Duodenal mucosa (tissue), 2 donors: Measurements from ENCODE around the gene GP5.

Experiments
- H3K27ac ChIP-seq: one replicate; pipeline ENCODE4 v1.7.0; 2013; ENCODE audit warnings: low read depth, low read length
- H3K27me3 ChIP-seq, 2 donors: one replicate each; pipeline ENCODE4 v1.7.0; 2013; ENCODE audit warnings: low read length in 2 of 2, control low read depth in 1 of 2; ENCODE audit not compliant: insufficient read depth in 2 of 2, control insufficient read depth in 1 of 2
- H3K36me3 ChIP-seq, 2 donors: one replicate each; pipeline ENCODE4 v1.7.0; 2013; ENCODE audit warnings: low read length in 2 of 2, control low read depth in 1 of 2; ENCODE audit not compliant: insufficient read depth in 2 of 2, control insufficient read depth in 1 of 2
- H3K4me1 ChIP-seq, 2 donors: one replicate each; pipeline ENCODE4 v1.7.0; 2013; ENCODE audit warnings: low read length in 2 of 2, control low read depth in 1 of 2; ENCODE audit not compliant: insufficient read depth in 2 of 2, control insufficient read depth in 1 of 2
- H3K4me3 ChIP-seq, 2 donors: one replicate each; pipeline ENCODE4 v1.7.0; 2013; ENCODE audit warnings: low read length in 2 of 2, low read depth in 1 of 2
- H3K9ac ChIP-seq, 2 donors: one replicate each; pipeline ENCODE4 v1.7.0; 2013; ENCODE audit warnings: low read length in 2 of 2, low read depth in 1 of 2
- H3K9me3 ChIP-seq, 2 donors: one replicate each; pipeline ENCODE4 v1.7.0; 2013; ENCODE audit warnings: low read length in 2 of 2, control low read depth in 1 of 2; ENCODE audit not compliant: control insufficient read depth in 1 of 2

GP5 gene

GRCh38 chr3:194401346-194401745 lies 2.3 kb upstream of the GP5 start:
- peaks cover 6 to 8% of the 10 kb centered on the region in 2 donors for H3K36me3 ChIP-seq
- H3K9me3 ChIP-seq, result no peaks in the 10 kb centered on the region
- H3K9ac ChIP-seq, result no peak overlapping the region
- H3K4me3 ChIP-seq, result no peak overlapping the region
- H3K27me3 ChIP-seq, result peaks cover 0 to 17% of the 10 kb centered on the region in 2 donors
- H3K27ac ChIP-seq, result no peak overlapping the region
- peaks cover 9 to 12% of the 10 kb centered on the region in 2 donors for H3K4me1 ChIP-seq

GRCh38 chr3:194399874-194400411 lies 877 bp upstream of the GP5 start:
- H3K4me3 ChIP-seq, result no peak overlapping the region
- peaks cover 18 to 19% of the 10 kb centered on the region in 2 donors for H3K4me1 ChIP-seq
- no peak overlapping the region for H3K9ac ChIP-seq
- peaks cover 0 to 17% of the 10 kb centered on the region in 2 donors for H3K27me3 ChIP-seq
- H3K36me3 ChIP-seq, result no peaks in the 10 kb centered on the region
- no peaks in the 10 kb centered on the region for H3K9me3 ChIP-seq
- no peak overlapping the region for H3K27ac ChIP-seq

GRCh38 chr3:194397757-194398312 lies 1.2 kb downstream of the GP5 start:
- no peak overlapping the region for H3K27ac ChIP-seq
- no peaks in the 10 kb centered on the region for H3K9me3 ChIP-seq
- H3K27me3 ChIP-seq, result peaks cover 0 to 17% of the 10 kb centered on the region in 2 donors
- H3K36me3 ChIP-seq, result no peaks in the 10 kb centered on the region
- H3K4me1 ChIP-seq, result peaks cover 20 to 22% of the 10 kb centered on the region in 2 donors
- peak overlapping the region; percentile 39 to 43 for H3K4me3 ChIP-seq
- no peak overlapping the region for H3K9ac ChIP-seq

DNA sequence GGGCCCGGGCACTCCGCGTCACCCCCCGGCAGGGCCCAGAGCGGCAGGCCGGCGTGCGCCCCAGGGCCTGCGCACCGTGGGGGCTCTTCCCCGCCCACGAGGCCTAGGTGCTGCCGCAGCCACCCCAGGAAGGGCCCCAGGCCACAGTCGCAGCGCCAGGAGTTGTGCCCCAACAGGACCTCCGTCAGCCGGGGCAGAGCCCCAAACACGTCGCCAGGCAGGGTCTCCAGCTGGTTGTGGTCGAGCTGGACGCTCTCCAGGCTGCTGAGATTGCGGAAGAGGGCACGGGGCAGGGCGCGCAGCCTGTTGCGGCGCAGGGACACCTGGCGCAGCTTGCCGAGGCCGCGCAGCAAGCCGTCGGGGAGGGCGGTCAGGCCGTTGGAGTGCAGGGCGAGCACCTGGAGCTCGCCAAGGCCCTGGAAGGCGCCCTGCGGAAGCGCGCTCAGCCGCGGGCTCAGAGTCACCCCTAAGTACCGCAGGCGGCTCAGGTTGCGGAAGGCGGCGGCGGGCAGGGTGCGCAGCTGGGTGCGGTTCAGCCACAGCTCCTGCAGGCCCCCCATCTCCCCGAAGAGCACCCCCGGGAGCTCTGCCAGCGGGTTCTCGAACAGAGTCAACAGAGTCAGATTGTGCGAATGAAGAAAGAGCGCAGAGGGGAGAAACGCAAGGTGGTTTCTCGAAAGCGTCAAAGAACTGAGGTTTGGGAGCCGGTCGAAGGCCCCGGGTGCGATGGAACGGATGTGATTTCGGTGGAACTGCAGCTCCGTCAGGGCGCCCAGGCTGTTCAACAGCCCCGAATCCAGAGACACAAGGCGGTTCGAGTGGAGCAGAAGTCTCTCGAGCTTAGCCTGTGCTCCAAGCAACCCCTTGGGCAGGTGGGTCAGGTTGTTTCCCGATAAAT lies 2.0 kb downstream of the GP5 start:
- H3K9ac ChIP-seq, result no peak overlapping the region
- H3K36me3 ChIP-seq, result no peaks in the 10 kb centered on the region
- peaks cover 0 to 17% of the 10 kb centered on the region in 2 donors for H3K27me3 ChIP-seq
- no peak overlapping the region for H3K27ac ChIP-seq
- H3K4me1 ChIP-seq, result peaks cover 20 to 22% of the 10 kb centered on the region in 2 donors
- no peaks in the 10 kb centered on the region for H3K9me3 ChIP-seq
- peak overlapping the region; percentile 29 to 43 for H3K4me3 ChIP-seq

GRCh38 chr3:194396539-194396858 lies 2.6 kb downstream of the GP5 start:
- H3K4me1 ChIP-seq, result peaks cover 20 to 22% of the 10 kb centered on the region in 2 donors
- H3K4me3 ChIP-seq, result peak overlapping the region in 1 of 2 donors; percentile 22
- peaks cover 0 to 17% of the 10 kb centered on the region in 2 donors for H3K27me3 ChIP-seq
- no peaks in the 10 kb centered on the region for H3K9me3 ChIP-seq
- H3K36me3 ChIP-seq, result no peaks in the 10 kb centered on the region
- H3K27ac ChIP-seq, result no peak overlapping the region
- H3K9ac ChIP-seq, result no peak overlapping the region

- H3K4me3 ChIP-seq, result no peak overlapping the region
These were observed 3.1 kb downstream of the GP5 start for GRCh38 chr3:194395778-194396538.

DNA sequence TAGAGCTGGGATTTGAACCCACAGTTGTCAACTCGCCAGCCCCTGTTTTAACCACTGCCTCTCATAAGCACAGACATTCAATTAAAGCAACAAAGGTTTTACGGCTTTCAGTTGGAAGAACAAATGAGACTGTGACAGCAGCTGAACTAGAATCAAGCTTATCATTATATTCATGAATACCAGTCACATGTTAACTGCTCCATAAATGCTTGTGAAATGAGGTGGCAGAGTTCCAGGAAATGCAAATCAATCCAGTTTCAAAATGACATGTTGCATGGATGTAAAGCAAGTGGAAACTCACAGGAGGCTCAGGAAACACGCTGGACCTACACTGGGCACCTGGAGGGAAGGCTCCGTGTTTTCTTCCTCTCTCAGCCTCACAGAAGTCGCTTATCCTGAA lies 3.9 kb downstream of the GP5 start:
- no peaks in the 10 kb centered on the region for H3K9me3 ChIP-seq
- no peaks in the 10 kb centered on the region for H3K36me3 ChIP-seq
- H3K4me3 ChIP-seq, result no peak overlapping the region
- peaks cover 0 to 17% of the 10 kb centered on the region in 2 donors for H3K27me3 ChIP-seq
- no peak overlapping the region for H3K9ac ChIP-seq
- no peak overlapping the region for H3K27ac ChIP-seq
- H3K4me1 ChIP-seq, result peaks cover 20 to 22% of the 10 kb centered on the region in 2 donors

More at GRCh38 chr3:194395778-194396538, 3.1 kb downstream of the GP5 start:
- H3K9ac ChIP-seq, result no peak overlapping the region
- no peaks in the 10 kb centered on the region for H3K9me3 ChIP-seq
- peaks cover 20 to 22% of the 10 kb centered on the region in 2 donors for H3K4me1 ChIP-seq
- H3K27me3 ChIP-seq, result peaks cover 0 to 17% of the 10 kb centered on the region in 2 donors
- no peak overlapping the region for H3K27ac ChIP-seq
- no peaks in the 10 kb centered on the region for H3K36me3 ChIP-seq

GRCh38 chr3:194392576-194392975 lies 6.5 kb downstream of the GP5 start:
- no peak overlapping the region for H3K9ac ChIP-seq
- no peak overlapping the region for H3K4me3 ChIP-seq
- peaks cover 0 to 9% of the 10 kb centered on the region in 2 donors for H3K27me3 ChIP-seq
- H3K36me3 ChIP-seq, result no peaks in the 10 kb centered on the region
- no peak overlapping the region for H3K27ac ChIP-seq
- peaks cover 17% of the 10 kb centered on the region in 2 donors for H3K4me1 ChIP-seq
- no peaks in the 10 kb centered on the region for H3K9me3 ChIP-seq

DNA sequence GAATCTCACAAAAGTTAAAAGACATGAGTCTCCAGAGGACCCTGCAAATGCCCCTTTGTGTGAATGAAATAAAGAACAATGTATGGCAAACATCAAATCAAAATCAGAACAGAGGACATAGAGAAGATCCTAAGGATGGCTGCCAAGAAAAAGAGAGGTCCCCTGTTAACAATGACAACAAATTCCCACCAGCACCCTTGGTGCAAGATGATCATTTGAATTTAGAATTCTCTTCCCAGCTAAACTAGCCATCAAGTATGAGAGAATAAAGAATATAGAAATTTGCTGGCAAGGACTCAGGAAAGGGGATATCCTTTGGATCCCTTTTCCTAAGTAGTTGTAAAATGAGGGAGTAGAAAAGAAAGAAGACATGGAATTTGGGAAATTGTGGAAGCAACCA lies 8.2 kb downstream of the GP5 start:
- Histone ChIP-seq H3K36me3 (no peaks in the 10 kb centered on the region), H3K9me3 (no peaks in the 10 kb centered on the region), H3K9ac (no peak overlapping the region), H3K4me1 (peaks cover 10 to 12% of the 10 kb centered on the region in 2 donors), H3K4me3 (no peak overlapping the region), H3K27ac (no peak overlapping the region), H3K27me3 (no peaks in the 10 kb centered on the region)

- Histone ChIP-seq H3K4me3 (no peak overlapping the region), H3K9me3 (no peaks in the 10 kb centered on the region), H3K27me3 (no peaks in the 10 kb centered on the region), H3K4me1 (no peaks in the 10 kb centered on the region), H3K27ac (no peak overlapping the region), H3K36me3 (no peaks in the 10 kb centered on the region), H3K9ac (no peak overlapping the region)
These were observed 9.8 kb downstream of the GP5 start for GRCh38 chr3:194389269-194389668.
